ENCODE data around the gene TMEM259.

Gene TMEM259

DNA sequence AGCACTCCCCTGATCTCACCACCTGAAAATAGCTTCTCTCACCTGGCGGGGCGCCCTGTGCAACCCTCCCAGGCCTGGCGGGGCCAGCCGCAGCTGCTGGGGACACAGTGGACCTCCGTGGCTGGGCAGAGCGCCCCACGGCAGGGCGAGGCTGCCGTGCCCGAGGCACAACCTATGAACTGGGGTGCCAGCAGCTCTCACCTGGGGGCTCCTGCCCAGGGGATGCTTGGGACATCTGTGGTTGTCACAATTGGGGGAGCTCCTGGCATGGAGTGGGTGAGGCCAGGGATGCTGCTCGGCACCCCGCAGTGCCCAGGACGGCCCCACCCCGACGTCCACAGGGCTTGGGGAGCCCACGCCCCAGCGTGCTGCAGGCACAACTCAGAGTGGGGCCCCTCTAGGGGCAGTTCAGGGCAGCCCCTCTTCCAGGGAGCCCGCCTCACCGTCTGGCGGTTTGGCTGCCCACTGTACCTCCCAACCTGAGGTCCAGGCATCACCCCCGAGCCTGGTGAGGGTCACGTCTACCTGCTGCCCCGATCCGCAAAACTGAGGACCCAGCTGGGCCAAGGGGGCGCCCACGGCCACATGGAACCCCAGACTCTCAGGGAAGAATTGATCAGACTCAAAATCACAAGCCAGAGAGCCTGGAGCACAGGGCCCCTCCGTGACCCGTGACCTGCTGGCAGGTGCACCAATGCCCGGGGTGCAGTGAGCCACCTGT is 5.7 kb downstream of the TMEM259 start:
- no peak for DNase-seq

GRCh38 chr19:1014161-1015060 is 6.5 kb downstream of the TMEM259 start:
- DNase-seq: no peak

- no peak for DNase-seq
Observed at GRCh38 chr19:1013218-1013617, 7.7 kb downstream of the TMEM259 start.

GRCh38 chr19:1012334-1012733 is 8.6 kb downstream of the TMEM259 start:
- no peak for DNase-seq

- no peak for DNase-seq
Observed at GRCh38 chr19:1011831-1012333, 9.0 kb downstream of the TMEM259 start.

DNA sequence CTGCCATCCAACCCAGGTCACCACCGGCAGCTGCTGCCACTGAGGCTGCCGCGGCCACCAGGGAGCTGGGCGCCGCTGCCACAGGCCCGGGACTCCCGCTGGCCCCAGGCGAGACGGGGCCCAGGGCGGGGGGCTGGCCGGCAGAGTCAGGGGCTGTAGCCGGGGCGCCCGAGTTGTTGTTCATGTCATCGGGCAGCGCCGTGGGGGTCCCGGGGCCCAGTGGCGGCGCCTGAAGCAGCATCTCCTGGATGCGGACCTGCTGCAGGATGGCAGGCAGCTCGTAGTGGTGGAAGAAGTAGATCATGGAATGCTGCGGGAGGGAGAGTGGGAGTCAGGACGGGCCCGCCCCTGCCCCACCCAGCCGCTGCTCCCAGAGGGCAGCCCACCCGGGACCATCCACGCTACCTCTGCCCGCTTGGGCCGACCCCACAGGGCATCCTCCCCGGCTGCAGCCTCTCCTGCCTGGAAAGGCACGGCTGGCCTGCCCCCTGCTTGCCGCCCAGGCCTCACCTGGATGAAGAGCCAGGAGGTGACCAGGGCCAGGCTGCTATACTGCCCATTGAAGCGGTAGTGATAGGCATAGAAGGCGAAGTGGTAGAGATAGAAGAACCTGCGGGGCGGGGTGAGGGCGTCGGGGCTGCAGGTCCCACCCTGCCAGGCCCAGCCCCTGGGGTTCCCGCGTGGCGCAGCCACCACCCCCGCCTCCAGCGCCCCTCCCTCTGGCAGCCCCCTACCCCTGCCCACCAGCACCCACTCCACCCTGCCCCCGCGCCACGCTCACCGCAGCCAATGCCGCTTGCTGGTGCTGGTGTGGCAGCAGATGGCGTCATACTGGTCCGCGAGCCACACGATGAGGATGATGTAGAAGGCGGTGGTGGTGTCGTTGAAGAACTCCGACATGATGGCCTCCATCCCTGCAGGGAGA is 10.1 kb downstream of the TMEM259 start:
- no peak for DNase-seq

DNA sequence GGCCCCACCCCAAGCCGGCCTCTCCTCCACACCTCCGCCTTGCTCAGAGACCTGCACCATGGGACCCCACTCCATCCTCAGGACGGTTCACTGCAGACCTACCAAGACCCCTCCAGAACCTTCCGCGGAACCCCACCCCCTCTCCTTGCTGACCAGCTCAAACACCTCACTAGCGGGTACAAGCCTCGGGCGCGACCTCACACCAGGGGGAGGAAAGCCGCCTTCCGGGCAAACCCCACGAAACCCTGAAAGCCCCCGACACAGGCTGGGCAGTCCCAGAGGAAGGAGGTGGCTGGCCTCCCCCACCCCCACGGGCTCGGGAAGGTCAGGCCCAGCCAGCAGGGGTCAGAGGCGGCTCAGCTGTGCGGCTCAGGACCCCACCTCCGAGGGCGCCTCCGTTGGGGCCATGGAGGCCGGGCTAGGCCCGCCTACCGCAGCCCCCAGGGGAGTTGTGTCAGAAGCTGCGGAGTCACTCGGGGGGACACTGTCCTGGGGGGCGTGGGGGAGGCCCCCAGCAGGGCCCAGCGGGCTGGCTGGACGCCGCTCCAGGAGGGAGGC is 10.9 kb downstream of the TMEM259 start:
- DNase-seq: no peak

- no peak for DNase-seq
Observed at GRCh38 chr19:1009041-1009980, 11.6 kb downstream of the TMEM259 start.

GRCh38 chr19:1008268-1009040 is 12.5 kb downstream of the TMEM259 start:
- no peak for DNase-seq

- no peak for DNase-seq
Observed at GRCh38 chr19:1007399-1008251, 13.3 kb downstream of the TMEM259 start.

DNA sequence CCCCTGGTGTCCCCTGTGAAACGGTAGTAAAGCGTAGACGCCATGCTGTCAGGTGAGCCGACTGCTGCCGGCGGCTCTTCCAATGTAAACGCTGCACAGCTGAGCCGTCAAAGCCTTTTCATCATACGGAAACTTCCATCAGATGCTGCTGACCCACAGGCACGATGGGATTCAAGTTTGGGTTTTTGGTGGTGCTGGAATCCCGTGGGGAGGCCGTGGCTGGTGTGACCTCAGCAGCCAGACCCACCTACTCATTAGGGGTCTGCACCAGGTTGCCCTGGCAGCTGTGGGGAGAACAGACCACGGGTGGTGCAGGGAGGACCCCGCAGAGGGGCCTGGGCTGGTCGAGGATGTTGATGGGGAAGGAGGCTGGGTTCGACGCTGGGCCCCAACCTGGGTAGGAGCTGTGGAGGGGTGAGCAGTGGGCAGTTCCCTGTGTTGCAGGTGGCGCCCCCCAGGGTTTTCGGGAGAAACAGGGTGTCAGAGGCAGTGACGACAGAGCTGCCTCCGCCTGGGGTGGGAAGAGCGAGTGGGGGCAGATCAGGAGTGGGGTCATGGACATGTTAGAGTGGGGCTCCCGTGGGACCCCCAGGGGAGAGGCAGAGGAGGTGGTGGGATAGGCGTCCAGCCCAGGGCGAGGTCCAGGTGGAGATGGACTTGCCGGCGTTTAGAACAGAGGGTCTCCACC is 14.1 kb downstream of the TMEM259 start:
- no peak for DNase-seq

GRCh38 chr19:1004803-1005664 is 15.9 kb downstream of the TMEM259 start:
- no peak for DNase-seq

DNA sequence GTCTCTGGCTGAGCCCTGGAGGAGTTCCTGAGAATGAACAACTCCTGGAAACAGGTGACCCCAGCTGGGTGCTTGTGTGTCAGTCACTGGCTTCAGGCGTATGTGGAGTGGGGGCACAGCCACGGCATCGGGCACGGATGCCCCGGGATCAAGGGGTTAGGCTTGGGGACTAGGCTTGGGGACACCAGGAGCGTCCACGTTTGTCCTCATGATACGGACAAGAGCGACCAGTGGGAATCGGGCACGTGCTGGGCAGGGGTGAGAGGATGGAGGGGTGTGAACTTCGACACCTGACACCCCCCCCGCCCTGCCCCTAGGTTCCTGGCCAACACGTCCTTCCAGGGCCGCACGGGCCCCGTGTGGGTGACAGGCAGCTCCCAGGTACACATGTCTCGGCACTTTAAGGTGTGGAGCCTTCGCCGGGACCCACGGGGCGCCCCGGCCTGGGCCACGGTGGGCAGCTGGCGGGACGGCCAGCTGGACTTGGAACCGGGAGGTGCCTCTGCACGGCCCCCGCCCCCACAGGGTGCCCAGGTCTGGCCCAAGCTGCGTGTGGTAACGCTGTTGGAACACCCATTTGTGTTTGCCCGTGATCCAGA is 16.6 kb downstream of the TMEM259 start:
- DNase-seq: no peak

GRCh38 chr19:1003283-1003682 is 17.6 kb downstream of the TMEM259 start:
- no peak for DNase-seq

- DNase-seq: no peak
Observed at GRCh38 chr19:1002600-1002999, 18.3 kb downstream of the TMEM259 start.

GRCh38 chr19:1001538-1002166 is 19.3 kb downstream of the TMEM259 start:
- DNase-seq: peak; percentile 17 to 53

Measured in NCI-H524 (cell line).